HUES48 (cell line): ENCODE results near the gene PDCL3.

ENCODE experiments used
- H3K27ac ChIP-seq: one replicate; pipeline ENCODE4 v1.7.0; 2013; ENCODE audit warnings: low read depth, low read length, inconsistent platforms
- H3K27me3 ChIP-seq: 2 replicates; pipeline ENCODE4 v1.6.1; 2013; ENCODE audit warnings: mild to moderate bottlenecking, low read length; ENCODE audit not compliant: control insufficient read depth, insufficient read depth
- H3K36me3 ChIP-seq: 2 replicates; pipeline ENCODE4 v1.6.1; 2013; ENCODE audit warnings: low read length; ENCODE audit not compliant: control insufficient read depth, insufficient read depth
- H3K4me1 ChIP-seq: 2 replicates; pipeline ENCODE4 v1.6.1; 2013; ENCODE audit warnings: mild to moderate bottlenecking, low read length; ENCODE audit not compliant: control insufficient read depth, insufficient read depth
- H3K4me3 ChIP-seq: 2 replicates; pipeline ENCODE4 v1.5.1; 2013; ENCODE audit warnings: mild to moderate bottlenecking, low read depth, low read length
- H3K9ac ChIP-seq: 2 replicates; pipeline ENCODE4 v1.6.1; 2013; ENCODE audit warnings: mild to moderate bottlenecking, low read depth, low read length, moderate library complexity
- H3K9me3 ChIP-seq: 2 replicates; pipeline ENCODE4 v1.6.1; 2013; ENCODE audit warnings: low read length; ENCODE audit not compliant: control insufficient read depth, insufficient read depth

PDCL3 gene

DNA sequence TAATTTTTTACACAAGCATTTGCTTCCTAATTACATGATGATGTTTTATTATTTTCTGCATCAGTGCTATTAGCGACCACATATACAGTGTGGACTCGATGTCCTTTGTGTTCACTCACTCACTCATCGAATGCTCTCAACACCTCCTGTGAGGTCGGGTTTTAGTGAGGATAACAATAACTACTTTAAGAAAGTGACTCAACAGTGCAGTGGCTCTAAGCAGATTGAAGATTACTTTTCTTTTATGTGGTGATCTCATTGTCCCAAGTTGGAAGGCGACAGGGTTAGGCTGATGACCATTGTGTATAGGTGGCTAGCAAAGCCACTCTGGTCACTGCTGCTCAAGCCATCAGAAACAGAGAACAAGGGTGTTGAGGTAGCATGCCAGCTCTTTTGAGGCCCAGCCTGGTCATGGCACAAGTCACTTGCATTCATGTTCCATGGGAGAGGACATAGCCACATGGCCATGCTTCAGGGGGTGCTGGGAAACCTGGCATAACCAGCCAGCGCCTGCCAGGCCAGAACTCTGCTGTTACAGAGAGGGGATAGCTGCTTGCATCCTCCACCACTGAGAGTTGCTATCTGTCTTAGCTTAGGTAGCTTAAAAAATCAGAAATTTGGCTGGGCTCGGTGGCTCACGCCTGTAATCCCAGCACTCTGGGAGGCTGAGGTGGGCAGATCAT, 60.4 kb downstream of the PDCL3 start:
- Histone ChIP-seq H3K27ac (no peak overlapping the region), H3K9ac (no peak overlapping the region), H3K4me3 (no peak overlapping the region), H3K9me3 (no peaks in the 10 kb centered on the region), H3K27me3 (no peaks in the 10 kb centered on the region), H3K36me3 (no peaks in the 10 kb centered on the region), H3K4me1 (no peaks in the 10 kb centered on the region)

- H3K4me1 ChIP-seq: no peaks in the 10 kb centered on the region
- no peaks in the 10 kb centered on the region for H3K27me3 ChIP-seq
- H3K9ac ChIP-seq: no peak overlapping the region
Measured at GRCh38 chr2:100623930-100624329, 61.1 kb downstream of the PDCL3 start.

DNA sequence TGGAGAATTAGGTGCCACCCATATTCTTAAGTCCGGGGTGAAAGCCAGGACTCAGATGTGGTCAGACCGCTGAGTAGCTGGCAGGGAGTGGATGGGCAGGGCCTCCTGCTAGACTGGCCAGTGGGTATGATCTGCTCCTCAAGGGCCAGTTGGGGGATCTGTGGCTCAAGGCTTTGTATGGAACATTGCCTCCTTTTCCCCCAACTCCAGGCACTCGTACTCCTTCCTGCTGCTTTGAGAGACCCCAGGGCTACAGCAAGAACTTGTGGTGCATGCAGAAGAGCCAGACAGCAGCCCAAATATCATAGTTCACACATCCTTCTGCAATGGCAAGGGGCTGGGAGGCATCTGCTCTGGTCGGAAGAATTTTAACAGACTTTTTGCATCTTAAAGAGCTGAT, 61.7 kb downstream of the PDCL3 start:
- Histone ChIP-seq H3K9me3 (no peaks in the 10 kb centered on the region), H3K4me1 (no peaks in the 10 kb centered on the region), H3K27me3 (no peaks in the 10 kb centered on the region), H3K36me3 (no peaks in the 10 kb centered on the region), H3K4me3 (no peak overlapping the region), H3K9ac (no peak overlapping the region), H3K27ac (no peak overlapping the region)

More at GRCh38 chr2:100623930-100624329, 61.1 kb downstream of the PDCL3 start:
- H3K27ac ChIP-seq: no peak overlapping the region
- no peaks in the 10 kb centered on the region for H3K36me3 ChIP-seq
- H3K9me3 ChIP-seq: no peaks in the 10 kb centered on the region
- H3K4me3 ChIP-seq: no peak overlapping the region

GRCh38 chr2:100625717-100626116, 62.9 kb downstream of the PDCL3 start:
- no peak overlapping the region for H3K9ac ChIP-seq
- H3K4me3 ChIP-seq: no peak overlapping the region
- H3K27me3 ChIP-seq: no peaks in the 10 kb centered on the region

More at GRCh38 chr2:100625717-100626116, 62.9 kb downstream of the PDCL3 start:
- no peaks in the 10 kb centered on the region for H3K36me3 ChIP-seq
- no peaks in the 10 kb centered on the region for H3K9me3 ChIP-seq
- H3K4me1 ChIP-seq: no peaks in the 10 kb centered on the region
- H3K27ac ChIP-seq: no peak overlapping the region
